Vagina (tissue), 2 donors: ENCODE measurements around the gene FRY. TPM values are rescaled to one million over a fixed set of nuclear protein-coding genes. Genes with fewer than 3 reads are reported as not detected.
A peak's percentile ranks its signal among the peaks of the same experiment; 100 is the strongest.

ENCODE experiments used
- DNase-seq, 2 donors: peaks; one replicate each; pipeline ENCODE4 v3.0.0-alpha.2; 2017; ENCODE audit errors: extremely low spot score in 2 of 2
- H3K27ac ChIP-seq: fragments of 200-600 bp; sonication (generic); one replicate; pipeline ENCODE4 v1.5.1; 2019
- H3K27me3 ChIP-seq: fragments of 200-600 bp; sonication (generic); one replicate; pipeline ENCODE4 v1.5.1; 2019
- H3K36me3 ChIP-seq, 2 donors: fragments of 200-600 bp; sonication (generic); one replicate each; pipeline ENCODE4 v1.5.1; 2017 to 2019
- H3K4me1 ChIP-seq: fragments of 200-600 bp; sonication (generic); one replicate; pipeline ENCODE4 v1.5.1; 2019
- H3K4me3 ChIP-seq, 2 donors: fragments of 200-600 bp; sonication (generic); 1 replicate in 1 of 2; 2 replicates in 1 of 2; pipeline ENCODE4 v1.5.1; 2016 to 2019
- H3K9me3 ChIP-seq: fragments of 200-600 bp; sonication (generic); one replicate; pipeline ENCODE4 v1.5.1; 2019
- CTCF ChIP-seq, 3 experiments: fragments of 450-650 bp in 2 of 3; fragments of 200-600 bp in 1 of 3; sonication (generic) in 1 of 3; IDR thresholded peaks; one replicate each; pipeline ENCODE4 v1.5.1; 2017 to 2019; ENCODE audit warnings: antibody characterized with exemption in 3 of 3, mild to moderate bottlenecking in 2 of 3, moderate library complexity in 2 of 3
- POLR2A ChIP-seq, 2 donors: fragments of 450-650 bp; IDR thresholded peaks; one replicate each; pipeline ENCODE4 v1.6.1; 2017; ENCODE audit warnings: antibody characterized with exemption in 2 of 2, mild to moderate bottlenecking in 2 of 2, moderate library complexity in 2 of 2
- POLR2AphosphoS5 ChIP-seq, 2 donors: sonication (generic); formaldehyde crosslinking; IDR thresholded peaks; one replicate each; pipeline ENCODE4 v1.9.0; 2017; ENCODE audit warnings: antibody characterized with exemption in 2 of 2, mild to moderate bottlenecking in 2 of 2, low read depth in 1 of 2; ENCODE audit not compliant: insufficient read depth in 1 of 2
- intact Hi-C: fragments of 100-400 bp; cut with DNase I; formaldehyde crosslinking; loops from one replicate; pipeline ENCODE4 v1.15.1; 2023
- total RNA-seq: library from RNA; depleted of rRNA; stranded (reverse); fragments of >200 nt; gene quantifications from one replicate; pipeline ENCODE4 v1.2.3, GENCODE V29; 2016

FRY gene
- total RNA-seq, 1 donor from 2014 or later = 11.0 TPM

- H3K27ac ChIP-seq = no peak overlapping the region
- H3K36me3 ChIP-seq = no peaks in the 10 kb centered on the region
- no peaks in the 10 kb centered on the region for H3K27me3 ChIP-seq
- intact Hi-C loops = no loop called here
- H3K4me1 ChIP-seq = no peaks in the 10 kb centered on the region
- H3K9me3 ChIP-seq = no peaks in the 10 kb centered on the region
- DNase-seq = no peak
- H3K4me3 ChIP-seq = no peak overlapping the region
- TF ChIP-seq CTCF (IDR thresholded peaks at IDR 0.05) = no peak
- no peak for TF ChIP-seq POLR2A (IDR thresholded peaks at IDR 0.05)
- TF ChIP-seq POLR2AphosphoS5 (IDR thresholded peaks at IDR 0.05; ENCODE audit: insufficient read depth in 1 of 2, low read depth in 1 of 2) = no peak
These were observed 14.9 kb upstream of the FRY start for GRCh38 chr13:32016631-32017030.

GRCh38 chr13:32017474-32017873 is 14.1 kb upstream of the FRY start:
- no peak for TF ChIP-seq CTCF (IDR thresholded peaks at IDR 0.05)
- TF ChIP-seq POLR2A (IDR thresholded peaks at IDR 0.05) = no peak
- TF ChIP-seq POLR2AphosphoS5 (IDR thresholded peaks at IDR 0.05; ENCODE audit: insufficient read depth in 1 of 2, low read depth in 1 of 2) = no peak
- H3K36me3 ChIP-seq = no peaks in the 10 kb centered on the region
- no peaks in the 10 kb centered on the region for H3K9me3 ChIP-seq
- no peak overlapping the region for H3K4me3 ChIP-seq
- peaks cover 4% of the 10 kb centered on the region for H3K4me1 ChIP-seq
- no peak for DNase-seq
- no peak overlapping the region for H3K27ac ChIP-seq
- intact Hi-C loops = no loop called here
- H3K27me3 ChIP-seq = no peaks in the 10 kb centered on the region

- no peaks in the 10 kb centered on the region for H3K36me3 ChIP-seq
- H3K4me1 ChIP-seq = peaks cover 4% of the 10 kb centered on the region
- H3K27ac ChIP-seq = no peak overlapping the region
- no peak overlapping the region for H3K4me3 ChIP-seq
- H3K9me3 ChIP-seq = no peaks in the 10 kb centered on the region
- no peak for DNase-seq
- intact Hi-C loops = loop anchor here (5.0 kb wide), 1 partner anchor 288 kb away; no protein-coding TSS in a partner anchor
- TF ChIP-seq CTCF (IDR thresholded peaks at IDR 0.05) = peak; percentile 7 to 55 (median 51)
- TF ChIP-seq POLR2AphosphoS5 (IDR thresholded peaks at IDR 0.05; ENCODE audit: insufficient read depth in 1 of 2, low read depth in 1 of 2) = no peak
- H3K27me3 ChIP-seq = no peaks in the 10 kb centered on the region
These were observed 11.9 kb upstream of the FRY start for GRCh38 chr13:32019612-32020233.

- H3K4me1 ChIP-seq = peaks cover 4% of the 10 kb centered on the region
- intact Hi-C loops = loop anchor here (5.0 kb wide), 1 partner anchor 286 kb away; no protein-coding TSS in a partner anchor
- TF ChIP-seq CTCF (IDR thresholded peaks at IDR 0.05) (no peak), POLR2AphosphoS5 (IDR thresholded peaks at IDR 0.05; ENCODE audit: insufficient read depth in 1 of 2, low read depth in 1 of 2) (no peak), POLR2A (IDR thresholded peaks at IDR 0.05) (no peak)
- H3K27ac ChIP-seq = peak overlapping the region; percentile 26
- no peak overlapping the region for H3K4me3 ChIP-seq
- no peaks in the 10 kb centered on the region for H3K36me3 ChIP-seq
- no peaks in the 10 kb centered on the region for H3K9me3 ChIP-seq
- DNase-seq = no peak
- H3K27me3 ChIP-seq = no peaks in the 10 kb centered on the region
These were observed 9.8 kb upstream of the FRY start for GRCh38 chr13:32021785-32022184.

- DNase-seq = no peak
- Histone ChIP-seq H3K36me3 (no peaks in the 10 kb centered on the region), H3K4me1 (peaks cover 4% of the 10 kb centered on the region), H3K9me3 (no peaks in the 10 kb centered on the region), H3K27me3 (no peaks in the 10 kb centered on the region), H3K4me3 (no peak overlapping the region), H3K27ac (peak overlapping the region; percentile 26)
- intact Hi-C loops = loop anchor here (5.0 kb wide), 1 partner anchor 285 kb away; no protein-coding TSS in a partner anchor
- TF ChIP-seq CTCF (IDR thresholded peaks at IDR 0.05) = no peak
- no peak for TF ChIP-seq POLR2AphosphoS5 (IDR thresholded peaks at IDR 0.05; ENCODE audit: insufficient read depth in 1 of 2, low read depth in 1 of 2)
- no peak for TF ChIP-seq POLR2A (IDR thresholded peaks at IDR 0.05)
These were observed 9.3 kb upstream of the FRY start for GRCh38 chr13:32022311-32022710.
